ENCODE data around the gene UMODL1.
"Not testable (repeated sequence)": the region's sequence is repeated elsewhere in the genome, so short reads cannot be mapped to it uniquely, and the experiment has no call there.

UMODL1 gene

DNA sequence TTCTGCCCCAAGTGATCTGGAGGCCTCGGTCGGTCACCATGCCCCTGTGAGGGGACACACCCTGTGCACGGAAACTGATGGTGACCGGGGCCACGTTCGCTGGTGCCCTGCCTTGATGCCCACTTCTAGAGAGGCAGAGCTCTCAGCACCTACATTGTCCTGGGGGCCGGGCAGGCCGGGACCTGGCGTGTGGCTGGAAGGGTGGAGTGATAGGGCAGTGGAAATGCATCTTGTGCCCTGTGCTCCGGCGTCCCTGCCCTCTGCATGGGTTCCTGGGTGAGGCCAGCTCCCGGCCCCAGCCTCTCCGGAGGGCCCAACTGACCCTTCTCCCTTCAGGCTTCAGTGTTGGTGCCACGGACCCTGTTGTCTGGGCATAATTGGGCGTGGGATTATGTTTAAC is 11.0 kb upstream of the UMODL1 start:
- no peak for DNase-seq (ENCODE audit: low read depth in 2 of 2)

DNA sequence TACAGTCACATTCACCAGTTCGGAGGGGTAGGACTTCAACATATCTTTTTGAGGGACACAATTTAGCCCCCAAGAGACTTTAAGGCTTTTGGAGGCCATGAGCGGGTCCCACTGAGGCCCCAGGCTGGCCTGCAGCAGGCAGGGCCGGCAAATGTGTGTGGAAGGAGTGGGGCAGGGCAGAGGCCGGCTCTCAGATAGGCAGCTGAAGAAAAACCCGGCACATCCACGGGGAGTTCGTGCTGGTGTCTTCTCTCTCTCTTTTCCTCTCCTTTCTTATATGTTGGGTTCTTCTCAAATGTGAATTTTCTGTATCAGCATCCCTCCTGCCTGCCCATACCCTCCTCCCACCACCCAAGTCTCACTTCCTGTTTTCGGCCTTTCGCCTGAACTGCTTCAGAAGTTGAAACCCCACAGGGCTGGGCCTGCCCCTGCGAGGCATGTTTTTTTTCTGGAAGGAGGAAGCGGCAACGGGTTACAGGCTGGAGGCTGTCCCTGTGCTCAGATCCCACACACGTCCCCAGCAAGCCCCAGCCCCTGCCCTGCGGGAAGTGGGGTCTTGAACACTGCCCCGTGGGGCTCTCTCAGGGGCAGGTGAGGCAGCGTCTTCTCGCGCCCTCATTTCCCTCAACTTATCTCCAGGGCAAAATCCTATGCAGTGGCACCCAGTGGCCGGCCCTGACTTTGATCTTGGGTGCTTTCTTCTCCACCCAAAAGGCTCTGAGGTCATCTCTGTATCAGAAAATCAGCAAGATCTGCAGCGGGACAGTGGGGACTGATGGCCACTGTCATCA is 9.7 kb upstream of the UMODL1 start:
- DNase-seq (ENCODE audit: low read depth in 2 of 2) = no peak

DNA sequence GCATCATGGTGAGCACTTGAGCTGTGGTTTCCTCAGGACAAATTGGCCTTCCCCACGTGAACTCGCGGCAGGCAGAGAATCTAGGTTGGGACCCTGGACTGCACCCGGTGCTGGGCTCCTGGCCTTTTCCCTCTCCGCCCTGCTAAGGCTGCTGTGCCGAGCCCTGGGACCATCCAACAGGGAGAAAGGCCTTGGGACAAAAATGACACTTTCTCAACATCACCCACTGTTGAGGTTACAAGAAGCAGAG is 9.2 kb upstream of the UMODL1 start:
- no peak for DNase-seq (ENCODE audit: low read depth in 2 of 2)

DNA sequence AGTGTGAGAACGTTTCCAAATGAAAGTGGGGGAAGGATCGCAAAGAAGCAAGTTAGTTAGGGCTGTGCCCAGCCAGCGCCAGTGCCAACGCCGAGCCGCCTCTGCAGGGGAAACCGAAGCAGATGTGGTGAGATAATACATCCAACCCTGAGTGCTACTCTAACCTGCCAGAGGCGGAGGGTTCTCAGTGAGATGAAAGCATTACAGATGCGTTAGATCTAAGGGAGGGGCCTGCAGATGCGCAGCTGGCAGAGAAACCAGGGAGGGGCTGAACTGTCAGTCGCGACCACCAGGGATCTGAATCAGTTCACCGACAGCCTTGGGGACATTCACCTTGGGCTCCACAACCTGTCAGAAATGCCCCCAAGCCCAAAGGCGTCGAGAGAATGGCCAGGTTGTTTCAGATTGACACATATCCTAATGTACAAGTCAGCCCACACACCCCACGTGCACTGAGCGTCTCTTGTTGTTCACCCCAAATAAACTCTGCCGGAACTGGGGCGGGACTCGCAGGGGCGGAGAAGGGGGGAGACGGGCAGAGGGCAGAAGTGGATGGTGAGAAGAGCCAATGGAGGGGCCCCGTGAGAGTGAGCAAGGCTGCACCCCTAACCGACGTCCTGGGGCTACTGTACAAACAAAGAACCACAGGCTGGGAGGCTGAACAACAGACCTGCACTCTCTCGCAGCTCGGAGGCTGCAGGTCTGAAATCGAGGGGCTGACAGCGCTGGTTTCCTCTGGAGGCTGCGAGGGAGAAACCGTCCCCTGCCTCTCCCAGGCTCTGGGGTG is 8.7 kb upstream of the UMODL1 start:
- no peak for DNase-seq (ENCODE audit: low read depth in 2 of 2)

DNA sequence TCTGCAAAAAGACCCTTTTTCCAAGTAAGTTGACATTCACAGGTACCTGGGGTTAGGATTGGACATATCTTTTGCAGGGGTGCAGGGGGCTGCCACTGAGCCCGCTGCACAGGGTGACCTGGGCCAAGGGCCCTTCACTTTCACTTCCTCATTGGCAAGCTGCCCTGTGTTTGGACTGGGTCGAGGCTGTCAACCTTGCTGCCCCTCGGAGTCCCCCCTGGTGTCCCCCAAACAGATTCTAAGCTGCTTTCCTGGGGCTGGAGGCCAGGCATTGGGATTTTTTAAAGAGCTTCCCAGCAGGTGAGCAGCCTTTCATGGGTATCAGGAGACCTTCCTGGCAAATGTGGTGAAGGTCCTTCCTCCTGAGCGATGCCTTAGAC is 7.9 kb upstream of the UMODL1 start:
- DNase-seq (ENCODE audit: low read depth in 2 of 2) = no peak

DNA sequence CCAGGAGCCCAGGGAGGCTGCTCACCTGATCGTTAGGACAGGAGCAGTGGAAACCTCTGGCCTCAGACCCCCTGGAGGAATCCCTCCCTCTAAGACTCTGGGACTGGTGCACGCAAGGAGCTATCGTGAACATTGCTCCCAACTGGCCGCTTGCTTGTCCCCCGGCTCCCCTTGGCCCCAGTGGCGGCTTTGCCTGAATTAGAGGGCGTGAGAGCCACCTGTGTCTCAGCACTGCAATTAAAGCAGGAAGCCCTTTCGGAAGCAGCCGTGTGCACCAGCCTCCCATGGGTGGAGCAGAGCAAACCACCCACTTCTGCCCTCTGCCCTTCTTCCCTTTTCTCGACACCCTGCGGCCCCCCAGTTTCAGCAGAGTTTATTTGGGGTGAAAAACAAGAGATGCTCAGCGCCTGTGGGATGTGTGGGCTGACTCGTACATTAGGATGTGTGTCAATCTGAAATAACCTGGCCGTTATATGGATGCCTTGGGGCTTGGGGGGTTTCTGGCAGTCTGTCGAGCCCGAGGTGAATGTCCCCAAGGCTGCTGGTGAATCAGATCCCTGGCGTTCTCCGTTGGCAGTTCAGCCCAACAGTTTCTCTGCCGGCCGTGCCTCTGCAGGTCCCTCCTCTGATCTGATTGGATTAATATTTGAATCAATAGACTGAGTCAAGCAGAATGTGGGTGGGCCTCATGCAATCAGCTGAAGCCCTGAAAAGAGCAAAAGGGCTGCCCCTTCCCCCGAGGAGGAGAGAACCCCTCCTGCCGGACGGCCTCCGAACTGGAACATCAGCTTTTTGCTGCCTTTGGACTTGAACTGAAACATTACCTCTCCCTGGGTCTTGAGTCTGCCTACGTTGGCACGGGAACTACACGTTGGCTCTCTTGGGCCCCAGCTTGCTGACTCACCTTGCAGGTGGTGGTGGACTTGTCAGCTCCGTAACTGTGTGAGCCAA is 7.3 kb upstream of the UMODL1 start:
- no peak for DNase-seq (ENCODE audit: low read depth in 2 of 2)

DNA sequence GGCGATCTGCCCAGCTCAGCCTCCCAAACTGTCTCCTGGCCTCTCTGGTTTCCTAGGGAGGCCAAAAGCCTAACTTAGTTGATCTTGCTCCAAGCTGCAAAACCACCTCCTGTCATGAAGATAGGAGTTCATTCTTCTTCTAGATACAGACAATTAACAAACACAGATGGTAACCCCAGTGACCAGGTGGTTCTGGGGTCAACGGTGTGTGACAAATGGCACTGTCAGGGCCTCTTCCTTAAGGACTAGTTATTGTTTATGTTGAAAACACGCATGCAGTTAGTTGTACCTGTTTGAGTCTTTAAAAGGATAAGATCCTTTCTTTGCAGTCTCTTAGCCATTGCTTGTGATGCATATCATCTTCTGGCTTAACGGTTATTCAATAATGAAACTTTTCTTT is 4.6 kb upstream of the UMODL1 start:
- no peak for DNase-seq (ENCODE audit: low read depth in 2 of 2)

DNA sequence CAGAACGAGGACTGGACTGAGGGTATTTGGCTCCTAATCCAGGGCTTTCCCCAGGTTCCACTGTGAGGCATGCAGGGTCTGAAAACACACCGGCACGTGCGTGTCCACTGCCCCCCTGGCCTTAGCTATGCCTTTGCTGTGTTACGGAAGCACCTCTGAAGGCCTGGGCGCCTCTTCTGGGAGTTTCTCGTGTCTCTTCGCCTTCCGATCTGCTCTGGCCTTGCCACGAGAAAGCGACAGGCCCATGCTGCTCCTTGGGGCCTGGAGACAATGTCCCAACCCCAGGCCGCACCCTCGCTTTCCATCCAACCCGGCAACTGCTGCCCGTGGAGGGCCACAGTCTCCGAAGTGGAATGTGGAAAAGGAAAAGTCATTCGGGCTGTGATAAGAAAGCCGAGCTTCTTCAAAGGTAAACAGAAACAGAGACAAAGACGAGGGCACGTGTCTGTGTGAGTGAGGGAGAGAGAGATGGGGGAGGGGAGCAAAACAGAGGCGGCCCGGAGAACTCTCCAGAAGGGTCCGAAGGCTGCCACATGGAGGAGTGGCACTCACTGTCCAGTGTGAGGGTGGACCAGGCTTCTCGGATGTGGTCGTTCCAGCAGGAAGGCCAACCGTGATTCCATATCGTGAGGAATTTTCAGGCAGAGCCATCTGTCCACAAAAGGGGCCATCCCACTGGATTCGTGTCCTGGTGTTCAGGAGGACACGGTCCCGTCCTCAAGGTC is 3.4 kb upstream of the UMODL1 start:
- no peak for DNase-seq (ENCODE audit: low read depth in 2 of 2)

DNA sequence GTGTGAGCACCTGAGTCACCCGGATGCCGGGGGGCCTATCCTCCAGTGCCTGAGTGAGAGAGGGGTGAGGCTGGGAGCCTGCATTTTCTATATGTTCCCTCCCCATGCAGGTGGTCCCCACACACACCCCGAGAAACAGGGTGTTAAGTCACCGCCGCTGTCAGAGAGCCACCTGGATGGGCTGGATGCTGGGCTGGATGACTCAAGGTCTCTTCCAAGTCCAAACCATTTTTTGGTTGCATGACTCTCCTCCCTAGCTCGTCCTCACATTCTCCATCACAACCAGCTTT is 2.9 kb upstream of the UMODL1 start:
- DNase-seq (ENCODE audit: low read depth in 2 of 2) = no peak

DNA sequence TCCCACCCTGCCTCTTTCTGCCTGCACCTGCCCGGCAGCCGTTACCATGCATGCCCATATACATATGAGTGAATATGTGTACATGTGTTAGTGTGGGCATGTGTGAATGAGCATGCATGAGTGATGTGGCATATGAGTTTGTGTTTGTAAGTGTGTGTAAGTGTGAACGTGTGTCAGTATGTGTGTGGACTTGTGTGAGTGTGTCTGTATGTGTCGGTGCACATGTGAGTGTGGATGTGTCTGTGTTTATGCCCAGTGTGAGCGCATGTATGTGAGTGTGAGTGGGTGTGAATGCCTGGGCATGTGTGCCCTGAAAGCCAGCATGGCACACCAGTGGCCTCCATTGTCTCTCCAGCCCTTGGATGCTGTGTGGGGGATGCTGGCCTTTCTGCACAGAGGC is 2.5 kb upstream of the UMODL1 start:
- DNase-seq (ENCODE audit: low read depth in 2 of 2) = no peak

DNA sequence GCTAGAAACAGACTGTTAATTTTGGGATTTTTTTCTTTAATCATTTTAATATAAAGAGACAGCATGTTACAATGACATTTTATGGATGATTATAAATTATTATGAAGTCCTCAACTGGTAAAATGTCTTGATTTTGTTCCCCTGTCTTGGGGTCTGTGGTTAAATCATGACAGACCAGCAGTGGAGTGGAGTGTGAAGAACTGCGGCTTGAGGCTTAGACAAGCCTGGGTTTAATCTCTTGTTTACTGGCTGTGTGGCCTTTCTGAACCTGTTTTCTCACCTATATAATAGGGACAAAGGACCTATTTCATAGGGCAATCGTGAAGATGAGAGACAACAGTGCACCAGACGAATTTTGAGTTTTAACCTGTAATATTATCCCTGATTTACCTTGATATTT is 1.8 kb upstream of the UMODL1 start:
- no peak for DNase-seq (ENCODE audit: low read depth in 2 of 2)

DNA sequence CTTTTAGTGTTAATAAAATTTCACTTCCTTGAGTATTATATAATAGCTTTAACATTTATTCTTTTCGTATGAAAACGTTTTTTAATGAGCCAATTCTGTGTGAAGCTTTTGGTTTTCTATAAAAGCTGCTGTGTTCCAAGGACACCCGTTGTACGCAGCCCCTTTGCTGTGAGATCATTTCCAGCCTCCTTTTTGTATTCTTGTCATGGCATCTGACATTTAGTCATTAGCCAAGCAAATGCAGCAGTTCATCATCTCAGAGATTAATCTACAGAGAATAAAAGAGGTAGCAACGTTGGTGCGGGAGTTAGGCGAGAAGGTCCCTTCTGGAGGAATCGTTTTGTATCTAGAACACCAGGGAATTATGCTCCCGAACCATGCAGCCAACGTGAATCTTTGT is 1.3 kb upstream of the UMODL1 start:
- no peak for DNase-seq (ENCODE audit: low read depth in 2 of 2)

DNA sequence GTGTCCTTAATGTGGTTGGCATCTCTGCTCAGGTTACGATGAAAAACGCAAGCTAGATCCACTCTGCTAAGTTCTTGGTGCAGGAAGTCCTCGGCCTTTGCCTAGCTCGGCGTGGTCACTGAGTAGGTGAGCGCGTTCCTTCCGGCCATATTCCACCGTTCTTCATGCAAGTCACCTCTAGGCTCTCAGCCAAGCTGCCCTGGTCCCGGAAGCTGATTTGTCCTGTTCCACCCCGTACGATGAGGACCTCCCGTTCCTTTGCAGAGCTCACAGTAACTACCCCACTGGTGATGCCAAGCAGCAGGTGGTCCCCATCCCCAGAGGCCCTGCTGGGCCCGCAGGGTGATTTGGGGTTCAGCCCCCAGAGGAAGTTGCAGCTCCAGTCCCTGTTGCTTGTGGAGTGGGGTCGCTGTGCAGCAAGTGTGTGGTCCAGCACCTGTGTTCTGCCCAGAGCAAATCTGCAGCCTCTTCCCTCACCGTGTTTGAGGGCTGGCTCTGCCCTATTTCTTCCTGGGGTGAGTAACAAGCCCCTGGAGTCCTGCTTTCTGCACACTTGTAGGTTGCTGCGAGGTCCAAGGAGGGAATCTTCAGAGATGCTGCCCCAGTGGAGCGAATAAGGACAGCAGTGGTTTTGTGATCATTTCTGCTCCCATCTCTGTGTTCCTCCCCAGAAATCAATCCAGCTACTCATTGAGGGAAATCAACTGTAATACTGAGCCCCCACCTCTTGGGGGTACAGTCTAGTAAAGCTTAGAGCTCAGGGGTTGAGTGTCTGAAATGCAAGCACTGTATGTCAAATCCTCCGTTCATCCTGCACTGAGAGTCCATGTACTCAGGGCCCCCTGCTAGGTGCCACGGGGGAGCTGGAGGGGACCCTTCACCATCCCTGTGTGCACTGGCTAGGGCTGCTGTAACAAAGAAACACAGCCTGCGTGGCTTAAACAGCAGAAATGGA is 2.3 kb downstream of the UMODL1 start:
- no peak for DNase-seq (ENCODE audit: low read depth in 2 of 2)

DNA sequence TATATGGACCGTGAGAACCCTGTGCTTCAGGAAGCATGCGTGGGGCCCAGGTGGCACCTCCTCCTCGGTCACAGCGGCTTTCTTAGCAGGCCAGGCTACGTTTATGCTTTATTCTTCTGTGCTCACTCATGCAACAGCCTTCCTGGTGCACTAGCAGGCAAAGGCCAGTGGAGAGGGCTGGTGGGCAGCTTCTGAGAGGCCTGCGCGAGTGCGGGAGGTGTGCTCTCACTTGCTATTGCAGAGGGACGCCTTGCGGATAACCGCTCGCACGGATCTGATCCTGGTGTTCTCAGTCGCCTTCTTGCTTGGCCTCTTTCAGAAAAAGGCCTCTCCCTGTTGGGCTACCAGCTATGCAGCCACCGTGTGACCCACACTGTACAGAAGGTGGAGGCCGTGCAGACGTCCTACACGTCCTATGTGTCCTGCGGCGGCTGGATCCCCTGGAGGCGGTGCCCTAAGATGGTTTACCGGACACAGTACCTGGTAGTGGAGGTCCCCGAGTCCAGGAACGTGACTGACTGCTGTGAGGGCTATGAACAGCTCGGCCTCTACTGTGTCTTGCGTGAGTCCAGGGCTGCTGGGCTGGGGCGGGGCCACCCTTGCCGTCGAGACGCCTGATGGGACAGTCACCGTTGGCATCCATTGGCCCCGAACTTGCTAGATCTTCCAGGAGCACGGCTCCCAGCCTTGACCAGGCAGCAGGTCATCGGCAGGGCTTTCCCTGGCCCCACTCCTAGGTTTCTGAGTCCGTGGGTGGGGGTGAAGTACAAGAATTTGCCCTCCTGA is 4.8 kb downstream of the UMODL1 start:
- DNase-seq (ENCODE audit: low read depth in 2 of 2) = no peak

DNA sequence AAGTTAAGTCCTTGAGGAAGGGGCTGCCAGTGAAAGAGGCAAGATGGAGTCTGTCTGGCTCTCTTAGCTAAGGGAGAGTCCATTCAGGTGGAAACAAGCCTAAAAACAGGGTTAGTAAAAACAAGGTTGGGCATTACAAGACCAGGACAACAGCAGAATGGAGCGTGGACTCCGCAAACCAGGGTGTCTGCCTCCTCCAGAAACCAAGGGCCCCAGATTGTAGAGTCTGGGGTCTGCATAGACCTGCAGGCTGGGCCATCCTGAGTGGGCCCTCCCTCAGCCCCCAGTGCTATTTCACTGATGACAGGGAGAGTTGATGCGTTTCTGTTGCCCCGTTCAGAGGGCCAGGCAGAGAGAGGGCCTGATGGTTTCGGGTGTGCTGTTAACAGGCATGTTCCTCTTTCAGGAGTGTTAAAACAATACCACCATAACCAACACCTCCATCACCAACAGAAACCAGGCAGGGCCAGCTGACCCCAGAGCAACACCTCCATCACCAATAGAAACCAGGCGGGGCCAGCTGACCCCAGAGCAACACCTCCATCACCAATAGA is 6.6 kb downstream of the UMODL1 start:
- not testable (repeated sequence) for DNase-seq (ENCODE audit: low read depth in 2 of 2)

DNA sequence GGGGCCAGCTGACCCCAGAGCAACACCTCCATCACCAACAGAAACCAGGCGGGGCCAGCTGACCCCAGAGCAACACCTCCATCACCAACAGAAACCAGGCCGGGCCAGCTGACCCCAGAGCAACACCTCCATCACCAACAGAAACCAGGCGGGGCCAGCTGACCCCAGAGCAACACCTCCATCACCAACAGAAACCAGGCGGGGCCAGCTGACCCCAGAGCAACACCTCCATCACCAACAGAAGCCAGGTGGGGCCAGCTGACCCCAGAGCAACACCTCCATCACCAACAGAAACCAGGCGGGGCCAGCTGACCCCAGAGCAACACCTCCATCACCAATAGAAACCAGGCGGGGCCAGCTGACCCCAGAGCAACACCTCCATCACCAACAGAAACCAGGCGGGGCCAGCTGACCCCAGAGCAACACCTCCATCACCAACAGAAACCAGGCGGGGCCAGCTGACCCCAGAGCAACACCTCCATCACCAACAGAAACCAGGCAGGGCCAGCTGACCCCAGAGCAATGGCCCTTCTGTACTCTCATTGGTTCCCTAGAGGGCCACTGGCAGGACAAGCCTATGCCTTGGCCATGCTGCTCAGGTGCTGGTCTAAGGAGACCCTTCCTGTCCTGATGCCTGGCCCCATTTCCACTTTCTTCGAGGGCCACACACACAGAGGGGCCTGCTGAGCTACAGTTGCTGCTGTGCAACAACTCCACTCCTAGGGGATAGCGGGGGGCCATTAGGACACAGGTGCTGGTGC is 7.3 kb downstream of the UMODL1 start:
- not testable (repeated sequence) for DNase-seq (ENCODE audit: low read depth in 2 of 2)

DNA sequence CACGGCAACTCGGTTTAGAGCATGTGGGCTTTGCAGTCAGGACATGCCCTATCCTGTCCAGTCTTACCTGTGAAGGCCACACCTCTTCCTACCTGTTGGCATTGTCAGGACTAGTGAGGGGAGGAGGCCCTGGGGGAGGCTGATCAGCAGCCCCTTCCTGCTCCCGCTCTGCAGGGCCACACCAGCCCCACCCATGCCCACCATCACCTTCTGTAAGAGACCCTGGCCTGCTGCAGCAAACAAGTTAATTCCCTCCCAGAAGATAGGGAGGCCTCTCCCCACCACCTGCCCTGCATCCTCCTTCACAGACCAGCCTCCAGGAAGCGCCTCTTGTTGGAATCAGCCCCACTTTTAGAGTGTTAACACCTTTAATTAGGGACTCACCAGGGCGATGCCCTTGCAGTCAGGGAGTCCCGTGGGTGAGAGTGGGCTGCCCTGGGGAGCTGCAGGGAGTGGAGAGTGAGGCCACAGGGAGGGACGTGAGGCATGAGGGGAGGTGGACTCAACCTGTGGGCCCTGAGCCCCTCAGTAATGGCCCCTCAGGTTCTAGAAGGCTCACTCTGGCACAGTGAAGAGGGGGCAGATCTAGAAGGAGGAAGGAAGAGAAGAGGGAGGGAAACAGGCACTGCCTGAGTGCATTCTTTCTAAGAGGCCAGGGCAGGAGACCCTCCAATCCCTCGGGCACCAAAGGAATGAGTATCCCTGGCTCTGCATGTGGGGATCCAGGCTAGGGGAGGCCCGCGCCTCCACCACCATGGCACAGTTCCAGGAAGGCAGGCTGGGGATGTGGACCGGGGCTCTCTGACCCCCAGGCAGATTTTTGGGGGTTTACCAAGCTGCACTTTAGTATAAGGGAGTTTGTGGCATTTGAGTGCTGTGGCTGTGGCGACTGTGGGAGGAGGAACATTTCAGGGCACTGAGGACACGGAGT is 8.2 kb downstream of the UMODL1 start:
- no peak for DNase-seq (ENCODE audit: low read depth in 2 of 2)

Measured in fibroblast of skin of left biceps (primary cell).